Measurements from ENCODE around the gene ZNF595.
"Not testable (repeated sequence)": the region's sequence is repeated elsewhere in the genome, so short reads cannot be mapped to it uniquely, and the experiment has no call there.

- TF ChIP-seq CTCF, POLR2A, POLR2AphosphoS5 (IDR thresholded peaks at IDR 0.05): not testable (repeated sequence)
These were observed 14.9 kb upstream of the ZNF595 start for GRCh38 chr4:38202-38601.

Measured in prostate gland (tissue), 2 donors.